GM21515 (cell line): Measurements from ENCODE around the gene ITGA2.
"Not testable (repeated sequence)": the region's sequence is repeated elsewhere in the genome, so short reads cannot be mapped to it uniquely, and the experiment has no call there.

Experiments
- ATAC-seq: cut with Tn5 transposase; IDR thresholded peaks from one replicate; pipeline ENCODE4 v1.9.1; 2021; ENCODE audit not compliant: unreplicated experiment

The ITGA2 gene

DNA sequence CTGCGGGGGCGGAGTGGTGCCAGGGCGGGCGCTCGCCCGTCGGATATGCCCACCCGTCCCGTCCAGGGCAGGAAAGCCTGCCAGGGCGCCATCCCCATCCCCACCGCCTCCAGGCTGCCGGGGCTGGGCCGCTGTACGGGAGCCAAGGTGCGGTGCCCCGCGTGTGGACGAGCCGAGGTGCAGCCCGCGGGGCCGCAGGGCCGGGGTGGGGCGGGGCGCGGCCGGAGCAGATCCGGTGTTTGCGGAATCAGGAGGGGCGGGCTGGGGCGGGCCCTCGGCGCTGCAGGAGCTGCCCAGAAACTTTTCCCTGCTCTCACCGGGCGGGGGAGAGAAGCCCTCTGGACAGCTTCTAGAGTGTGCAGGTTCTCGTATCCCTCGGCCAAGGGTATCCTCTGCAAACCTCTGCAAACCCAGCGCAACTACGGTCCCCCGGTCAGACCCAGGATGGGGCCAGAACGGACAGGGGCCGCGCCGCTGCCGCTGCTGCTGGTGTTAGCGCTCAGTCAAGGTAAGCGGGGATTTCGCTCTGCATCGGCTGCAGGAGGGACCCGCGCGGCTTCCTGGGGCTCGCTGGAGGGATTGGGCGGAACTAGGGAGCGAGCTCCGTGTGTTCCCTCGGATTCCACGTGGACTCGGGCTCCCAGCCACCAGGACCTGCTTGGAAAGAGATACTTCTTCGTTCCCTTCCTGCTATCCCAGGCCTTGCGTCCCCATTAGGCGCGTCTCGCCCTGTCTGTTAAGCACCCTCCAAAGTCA lies at the start of gene ITGA2:
TSS of gene ITGA2 (plus strand) at position 328 of the 756 bp plus-strand sequence. CDS start at position 445, 117 bp downstream.
- ATAC-seq: peak; percentile 60

DNA sequence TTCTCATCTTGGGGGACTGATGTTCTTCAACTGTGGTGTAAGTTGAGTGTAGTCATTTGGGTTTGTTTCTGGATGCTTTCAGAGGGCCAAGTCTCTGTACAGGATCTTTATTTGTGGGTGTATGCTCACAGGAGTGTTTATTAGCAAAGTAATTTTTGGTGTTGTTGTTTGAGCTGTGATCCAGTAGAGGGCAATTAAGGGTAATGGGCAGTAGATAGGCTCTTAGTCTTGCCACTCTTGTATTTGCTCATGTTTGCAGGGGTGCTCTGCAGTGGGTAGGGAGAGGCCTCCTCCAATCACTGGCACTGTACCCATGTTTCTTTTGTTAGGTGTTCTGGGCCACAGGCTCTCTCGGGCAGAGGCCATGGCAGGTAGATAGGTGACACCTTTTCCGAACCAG lies 45.9 kb upstream of the ITGA2 start:
- ATAC-seq: no peak

DNA sequence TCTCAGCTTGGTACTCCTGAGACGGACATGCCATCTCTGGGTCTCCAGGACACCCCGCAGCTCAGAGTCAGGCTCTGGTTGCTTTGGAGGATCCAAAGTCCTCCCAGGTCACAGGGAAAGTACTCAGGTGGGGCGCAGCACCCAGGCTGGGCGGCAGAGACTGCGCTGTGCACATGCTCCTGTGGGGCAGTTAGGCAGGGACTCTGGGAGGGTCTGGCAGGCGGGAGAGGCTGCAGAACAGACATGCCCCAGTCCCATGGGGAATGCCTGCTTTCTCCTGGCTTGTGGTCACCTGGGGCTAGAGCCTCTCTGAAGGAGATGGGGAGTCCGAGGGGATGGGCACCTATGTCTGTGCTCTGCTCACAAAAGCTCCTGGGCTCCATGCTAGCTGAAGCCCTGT lies 45.3 kb upstream of the ITGA2 start:
- ATAC-seq: no peak

DNA sequence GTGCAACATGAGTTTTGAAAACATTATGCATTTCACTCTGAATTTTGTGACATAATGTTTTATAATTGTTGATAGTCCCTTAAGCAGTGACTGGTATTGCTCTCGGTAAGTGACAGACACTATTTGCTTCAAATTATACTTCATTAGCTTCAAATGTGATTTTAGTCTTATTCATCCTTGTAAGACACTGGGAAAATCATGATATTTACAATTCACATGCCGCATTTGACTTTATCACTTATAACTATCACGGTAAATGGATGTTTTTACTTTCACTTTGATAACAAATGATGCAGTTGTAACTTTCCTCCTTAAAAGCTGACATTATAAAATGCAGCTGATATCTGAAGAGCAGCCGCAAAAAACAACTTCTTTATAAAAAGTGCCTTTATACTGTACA lies 44.1 kb upstream of the ITGA2 start:
- ATAC-seq: no peak

DNA sequence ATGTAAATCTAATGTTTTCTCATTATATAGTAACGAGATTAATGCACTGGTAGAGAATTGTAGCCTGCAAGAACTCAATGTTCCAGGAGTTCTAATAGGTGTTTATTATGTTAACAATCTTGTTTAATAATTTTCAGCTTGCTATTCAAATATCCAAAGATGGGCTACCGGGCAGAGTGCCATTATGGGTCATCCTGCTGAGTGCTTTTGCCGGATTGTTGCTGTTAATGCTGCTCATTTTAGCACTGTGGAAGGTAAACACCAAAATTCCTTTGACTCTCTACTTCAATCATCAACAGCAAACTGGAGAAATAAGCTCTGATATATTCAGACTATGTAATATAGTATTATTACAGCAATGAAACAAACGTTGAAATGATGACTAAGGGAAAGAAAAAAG lies 41.9 kb upstream of the ITGA2 start:
- no peak for ATAC-seq

DNA sequence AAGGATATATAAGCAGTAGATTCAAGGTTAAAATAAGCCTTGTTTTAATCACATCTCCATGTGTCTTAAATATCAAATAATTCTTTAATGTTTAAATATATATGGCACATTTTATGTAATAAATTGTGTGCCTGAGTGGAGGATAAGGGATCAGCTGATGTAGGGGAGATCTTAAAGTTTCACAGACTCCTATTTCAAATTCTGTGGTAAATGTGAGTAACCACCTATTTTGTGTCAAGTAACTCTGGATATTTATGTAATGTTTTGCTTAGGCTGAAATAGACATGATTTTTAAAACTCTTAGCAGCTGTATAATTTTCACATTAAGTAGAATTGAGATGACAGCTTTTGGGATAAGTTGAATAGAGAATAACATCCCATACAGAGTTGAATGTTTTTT lies 41.3 kb upstream of the ITGA2 start:
- no peak for ATAC-seq

DNA sequence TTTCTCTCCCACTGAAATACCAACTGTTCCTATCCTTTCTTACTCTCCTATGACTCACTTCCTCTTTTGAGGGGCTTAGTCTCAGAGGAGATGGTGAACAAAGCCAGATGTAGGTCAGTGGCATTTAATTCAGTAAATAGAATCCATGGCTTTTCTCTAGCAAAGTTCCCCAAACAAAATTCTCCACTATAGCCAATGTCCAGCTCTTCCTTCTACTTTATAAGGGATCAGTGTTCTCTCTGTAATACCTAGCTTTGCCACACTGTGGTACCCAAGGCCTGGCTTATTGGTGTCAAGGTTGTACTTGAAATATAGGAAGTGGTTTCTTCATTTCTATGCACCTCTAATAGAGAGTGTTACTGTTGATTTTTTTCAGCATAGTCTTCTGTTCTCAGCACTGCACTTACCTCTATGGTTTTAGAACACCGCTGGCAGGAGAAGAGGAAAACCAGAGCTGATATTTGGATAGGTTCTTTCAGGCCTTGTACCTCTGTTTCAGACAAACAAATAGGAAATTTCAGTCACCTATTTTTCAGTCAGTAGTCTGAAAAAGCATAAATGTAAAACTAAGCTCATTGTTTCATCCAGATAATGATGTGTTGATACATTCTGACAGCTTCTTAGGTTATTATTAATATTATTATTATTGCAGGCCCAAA lies 40.6 kb upstream of the ITGA2 start:
- peak; percentile 99 for ATAC-seq

DNA sequence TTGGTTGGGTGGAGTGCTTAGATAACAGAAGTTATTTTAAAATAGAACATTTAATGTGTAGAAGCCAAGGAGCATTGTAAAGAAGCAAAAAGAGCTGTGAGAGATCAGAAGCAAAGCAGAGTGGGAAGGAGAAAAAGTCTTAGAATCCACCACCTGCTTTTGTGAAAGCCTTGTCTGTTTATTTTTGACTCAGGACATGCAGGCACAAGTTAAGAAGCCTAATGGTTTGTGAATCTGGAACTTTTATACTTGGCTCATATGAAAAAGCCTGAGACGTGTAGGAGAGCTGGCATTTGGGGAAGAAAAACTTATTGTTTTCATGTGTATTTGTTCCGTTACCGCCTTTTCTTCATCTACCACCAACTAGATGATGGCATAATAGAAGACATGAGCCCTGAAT lies 38.5 kb upstream of the ITGA2 start:
- no peak for ATAC-seq

DNA sequence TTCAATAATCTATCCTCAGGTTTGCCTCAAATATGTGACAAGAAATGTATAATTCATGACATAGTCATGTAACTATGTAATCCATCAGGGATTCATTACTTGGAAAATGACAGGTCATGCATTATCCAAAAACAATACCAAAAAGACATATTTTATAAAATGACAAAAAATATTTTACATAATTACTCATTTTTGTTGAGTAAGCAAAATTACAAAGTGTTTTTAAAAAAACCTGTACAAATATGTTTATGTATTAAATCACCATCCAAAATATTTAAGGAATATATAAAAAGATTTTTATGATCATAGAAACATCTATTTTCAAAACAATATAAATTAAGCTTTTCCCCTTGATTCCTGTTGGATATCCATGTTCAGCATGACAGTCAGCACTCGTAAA lies 36.7 kb upstream of the ITGA2 start:
- ATAC-seq: no peak

DNA sequence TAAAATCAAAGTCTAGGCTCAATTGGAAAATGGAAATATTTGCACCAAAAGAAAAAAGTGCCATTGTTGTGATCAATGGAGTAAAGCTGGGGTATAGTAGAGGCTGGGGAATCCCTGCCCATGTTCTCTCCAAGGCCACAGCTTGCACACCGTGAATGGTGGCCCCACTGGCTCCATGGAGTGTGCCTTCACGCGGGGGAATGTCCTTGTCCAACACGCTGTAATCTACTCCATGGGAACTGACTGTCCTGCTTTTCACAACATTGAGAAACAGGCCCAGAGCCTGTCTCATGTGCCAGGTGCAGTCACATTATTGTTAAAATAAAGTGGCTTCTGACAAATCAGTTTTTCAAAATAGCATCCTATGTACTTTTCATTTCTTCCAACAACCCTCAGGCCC lies 33.1 kb upstream of the ITGA2 start:
- no peak for ATAC-seq

DNA sequence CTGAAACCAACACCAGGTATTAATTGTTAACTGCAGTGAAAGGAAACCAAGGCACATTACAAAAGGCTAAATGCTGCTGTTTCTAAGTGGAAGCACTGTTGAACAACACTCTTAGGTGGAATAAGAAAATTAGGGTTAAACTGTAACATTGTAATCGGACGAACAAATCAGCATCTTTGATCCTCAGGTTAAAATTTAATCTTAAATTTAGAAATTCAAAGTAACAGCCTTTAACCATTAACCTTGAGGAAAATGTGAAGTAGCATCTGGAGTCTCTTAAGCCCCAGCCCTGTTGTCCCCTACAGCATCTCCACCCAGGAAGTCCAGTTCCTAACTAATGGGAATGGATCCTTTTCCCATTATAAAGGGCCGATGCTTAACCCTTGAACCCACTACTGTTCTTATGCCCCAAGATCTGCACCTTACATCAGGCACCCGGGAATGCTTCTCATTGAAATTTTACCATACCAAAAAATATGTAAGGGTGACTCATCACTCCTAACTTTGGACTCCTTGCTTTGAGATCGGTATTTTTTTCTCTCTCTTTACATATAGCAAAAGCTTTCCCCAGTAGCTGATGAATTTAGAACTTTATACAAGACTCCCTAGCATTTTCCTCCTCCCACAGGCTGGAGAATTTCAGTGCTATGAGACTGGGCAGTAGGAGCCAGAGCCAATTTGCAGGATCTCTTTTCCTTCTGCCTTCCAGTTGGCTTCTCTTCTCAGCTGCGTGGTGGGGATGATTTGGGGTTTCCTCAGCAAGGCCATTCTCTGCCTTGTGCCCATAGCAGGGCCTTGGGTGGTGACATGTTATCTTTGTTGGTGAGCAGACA lies 32.0 kb upstream of the ITGA2 start:
- ATAC-seq: no peak

DNA sequence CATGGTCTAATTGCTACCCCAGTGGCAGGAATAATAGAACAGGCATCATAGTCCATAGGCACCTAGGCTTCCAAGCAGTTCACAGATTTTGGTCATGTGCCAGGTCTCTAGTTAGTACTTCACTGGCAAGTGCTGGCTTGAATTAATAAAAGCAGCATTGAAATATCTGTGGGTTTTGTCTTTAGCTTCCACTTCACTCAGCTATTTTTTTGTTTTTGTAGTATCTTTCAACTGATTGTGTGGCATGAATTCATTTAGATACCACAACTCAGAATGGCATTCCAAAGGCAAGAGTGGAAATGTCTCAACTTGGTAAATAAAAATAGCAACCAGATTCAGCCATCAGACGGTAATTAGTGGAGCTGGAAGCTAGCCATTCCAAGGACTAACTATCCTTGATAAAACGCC lies 27.9 kb upstream of the ITGA2 start:
- ATAC-seq: no peak

DNA sequence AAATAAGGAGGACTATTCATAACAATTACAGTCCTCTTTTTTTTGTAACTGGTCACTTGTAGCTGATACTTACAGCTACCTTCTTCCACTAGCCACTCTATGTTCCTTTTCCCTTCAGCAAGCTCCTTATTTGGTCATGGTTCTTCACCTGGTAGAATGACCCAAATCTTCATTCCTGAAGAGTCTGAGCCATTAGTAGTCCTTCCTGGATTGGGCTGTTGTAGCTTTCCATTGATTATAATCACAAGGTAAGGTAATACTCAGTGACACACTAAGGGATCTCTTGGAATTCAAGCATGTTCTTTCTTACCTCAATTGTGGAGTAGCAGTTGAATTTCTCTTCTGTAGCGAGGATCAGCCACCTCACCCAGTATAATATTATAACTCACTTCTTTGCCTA lies 25.5 kb upstream of the ITGA2 start:
- ATAC-seq: no peak

DNA sequence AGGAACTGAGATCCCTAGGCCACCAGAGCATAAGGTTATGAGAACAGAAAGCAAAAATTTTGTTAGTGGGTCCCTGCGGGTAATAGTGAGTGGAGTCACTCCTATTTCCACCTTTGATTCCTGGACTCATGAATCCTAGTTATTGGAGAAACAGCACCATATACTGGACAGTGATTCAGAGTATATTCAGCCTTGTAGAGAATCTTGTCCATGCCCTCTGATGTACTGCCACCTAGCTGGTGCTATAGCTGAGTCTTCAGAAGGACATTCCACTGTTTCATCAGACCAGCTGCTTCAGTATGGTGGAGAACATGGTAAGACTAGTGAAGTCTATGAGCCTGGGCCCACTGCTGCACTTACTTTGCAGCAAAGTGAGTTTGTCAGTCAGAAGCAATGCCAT lies 25.0 kb upstream of the ITGA2 start:
- ATAC-seq: no peak

DNA sequence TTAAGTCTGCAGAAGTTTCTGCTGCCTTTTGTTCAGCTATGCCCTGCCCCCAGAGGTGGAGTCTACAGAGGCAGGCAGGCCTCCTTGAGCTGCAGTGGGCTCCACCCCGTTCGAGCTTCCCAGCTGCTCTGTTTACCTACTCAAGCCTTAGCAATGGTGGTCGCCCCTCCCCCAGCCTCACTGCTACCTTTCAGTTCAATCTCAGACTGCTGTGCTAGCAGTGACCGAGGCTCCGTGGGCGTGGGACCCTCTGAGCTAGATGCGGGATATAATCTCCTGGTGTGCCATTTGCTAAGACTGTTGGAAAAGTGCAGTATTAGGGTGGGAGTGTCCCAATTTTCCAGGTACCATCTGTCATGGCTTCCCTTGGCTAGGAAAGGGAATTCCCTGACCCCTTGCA lies 13.0 kb upstream of the ITGA2 start:
- ATAC-seq: not testable (repeated sequence)

DNA sequence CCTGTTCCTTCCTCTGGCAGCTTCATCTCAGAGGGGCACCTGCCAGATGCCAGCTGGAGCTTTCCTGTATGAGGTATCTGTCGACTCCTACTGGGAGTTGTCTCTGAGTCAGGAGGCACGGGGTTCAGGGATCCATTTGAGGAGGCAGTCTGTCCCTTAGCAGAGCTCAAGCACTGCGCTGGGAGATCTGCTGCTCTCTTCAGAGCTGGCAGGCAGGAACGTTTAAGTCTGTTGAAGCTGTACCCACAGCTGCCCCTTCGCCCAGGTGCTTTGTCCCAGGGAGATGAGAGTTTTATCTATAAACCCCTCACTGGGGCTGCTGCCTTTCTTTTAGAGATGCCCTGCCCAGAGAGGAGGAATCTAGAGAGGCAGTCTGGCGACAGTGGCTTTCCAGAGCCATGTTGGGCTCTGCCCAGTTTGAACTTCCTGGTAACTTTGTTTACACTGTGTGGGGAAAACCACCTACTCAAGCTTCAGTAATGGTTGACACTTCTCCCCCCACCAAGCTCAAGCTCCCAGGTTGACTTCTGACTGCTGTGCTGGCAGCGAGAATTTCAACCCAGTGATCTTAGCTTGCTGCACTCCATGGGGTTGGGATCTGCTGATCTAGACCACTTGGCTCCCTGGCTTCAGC lies 11.8 kb upstream of the ITGA2 start:
- ATAC-seq: no peak

DNA sequence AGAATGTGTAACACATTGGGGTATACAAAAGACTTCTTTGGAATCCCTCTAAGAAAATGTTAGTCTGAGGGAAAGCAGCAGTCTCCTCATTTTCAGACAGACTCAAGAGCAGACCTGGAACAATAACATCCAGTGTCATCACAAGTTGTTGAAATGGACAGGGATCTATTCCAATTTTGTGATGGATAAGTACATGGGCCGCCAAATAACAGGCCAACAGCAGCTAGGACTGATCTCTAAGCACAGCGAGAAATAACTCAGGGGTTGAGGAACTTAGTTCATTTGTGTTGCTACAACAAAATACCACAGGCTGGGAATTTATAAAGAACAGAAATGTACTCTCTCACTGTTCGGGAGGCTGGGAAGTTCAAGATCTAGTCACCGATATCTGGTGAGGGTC lies 7.6 kb upstream of the ITGA2 start:
- no peak for ATAC-seq

DNA sequence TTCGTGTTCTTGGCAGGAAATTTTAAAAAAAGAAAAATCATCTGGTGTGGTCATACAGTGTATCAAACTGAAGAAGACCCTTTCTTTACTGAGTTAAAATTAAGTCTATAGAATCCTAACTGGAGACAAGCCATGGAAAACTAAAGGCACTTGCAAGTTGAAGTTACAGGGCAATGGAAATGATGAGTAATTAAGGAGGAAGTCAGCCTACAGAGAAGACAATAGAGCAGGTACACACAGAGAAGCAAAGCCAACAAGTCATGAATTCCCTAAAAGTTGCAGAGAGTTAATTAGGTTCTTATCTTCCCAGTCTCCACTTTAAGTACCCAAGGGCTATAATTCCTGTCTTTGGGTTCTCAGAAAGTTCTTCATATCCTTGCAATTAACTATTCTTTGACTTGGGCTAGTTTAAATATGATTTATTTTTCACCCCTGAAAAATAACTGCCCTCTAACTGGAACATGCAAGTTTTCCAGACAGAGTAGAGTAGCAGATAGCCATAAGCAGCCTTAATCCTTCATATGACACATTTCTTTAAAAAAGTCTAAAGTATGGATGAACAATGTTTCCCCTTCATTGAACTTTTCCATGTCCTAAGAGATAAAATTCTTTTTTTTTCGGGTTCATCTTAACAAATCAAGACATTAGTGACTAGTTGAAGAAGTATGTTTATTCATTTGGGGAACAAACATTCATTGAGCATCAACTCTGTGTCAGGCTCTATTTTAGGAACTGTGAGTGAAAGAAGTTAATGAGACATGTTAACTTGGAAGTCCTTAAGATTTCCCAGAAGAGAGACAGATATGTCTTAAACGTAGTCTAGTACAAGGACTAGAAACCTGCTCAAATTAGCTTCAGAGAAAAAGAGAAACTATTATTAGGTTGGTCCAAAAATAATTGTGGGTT lies 5.2 kb upstream of the ITGA2 start:
- ATAC-seq: no peak

DNA sequence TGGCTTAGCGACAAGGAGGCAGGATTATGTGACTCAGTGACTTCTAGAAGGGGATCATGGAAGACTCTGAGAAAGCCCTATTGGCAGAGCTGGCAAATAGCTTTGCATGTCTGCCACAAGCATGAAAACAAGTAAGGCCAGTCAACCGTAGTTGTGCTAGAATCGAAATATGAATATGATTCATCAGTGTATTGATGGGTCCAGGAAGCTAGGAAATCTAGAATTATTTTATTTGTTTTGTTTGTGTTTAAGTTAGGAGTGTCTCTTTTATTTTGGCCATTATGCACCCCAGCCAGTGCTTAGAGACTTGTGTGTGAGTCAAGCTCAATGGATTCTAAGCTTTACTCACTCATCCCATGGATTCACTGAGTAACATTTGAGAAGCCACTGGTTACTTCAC lies 3.8 kb upstream of the ITGA2 start:
- ATAC-seq: no peak

DNA sequence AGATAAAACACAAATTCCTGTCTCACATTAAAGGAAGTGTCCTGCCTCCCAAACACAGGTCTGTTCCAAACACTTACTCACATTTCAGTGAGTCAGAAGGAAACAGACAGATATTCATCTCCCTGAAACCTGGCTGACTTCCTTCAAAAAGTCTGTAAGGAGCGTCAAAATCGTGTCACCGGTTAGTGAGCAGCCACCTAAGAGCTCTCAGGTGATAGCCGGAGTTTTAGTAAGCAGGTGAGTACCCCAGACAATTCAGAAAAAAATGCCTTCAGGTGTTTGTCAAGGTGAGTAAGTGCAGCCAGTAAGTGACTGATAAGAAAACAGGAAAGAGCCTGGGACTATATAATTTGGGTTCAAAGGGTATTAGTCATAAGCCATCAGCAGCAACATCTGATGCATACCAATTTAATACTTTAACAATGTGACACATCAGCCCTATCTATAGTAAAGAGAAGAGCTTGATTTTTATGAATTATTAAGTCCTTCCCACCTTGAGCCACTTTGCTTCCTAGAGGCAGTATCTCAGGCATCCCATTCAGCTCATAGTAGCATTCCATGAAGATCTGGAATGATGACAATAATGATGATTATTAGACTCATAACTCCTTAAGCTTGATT lies 1.3 kb upstream of the ITGA2 start:
- ATAC-seq: no peak
